ENCODE results near the gene FHIT.

Gene FHIT

GRCh38 chr3:60424942-60425341 lies 826.3 kb downstream of the FHIT start:
- Histone ChIP-seq H2AFZ (ENCODE audit: low read length, unreplicated experiment) (no peak overlapping the region), H3K27me3 (ENCODE audit: insufficient read depth, low read length) (no peaks in the 10 kb centered on the region), H3K36me3 (ENCODE audit: insufficient read depth, low read length) (no peaks in the 10 kb centered on the region), H3K4me3 (ENCODE audit: low read depth, low read length) (no peak overlapping the region), H3K4me1 (ENCODE audit: control insufficient read depth, insufficient read depth, low read length, unreplicated experiment) (no peaks in the 10 kb centered on the region), H3K79me2 (ENCODE audit: control insufficient read depth, insufficient read depth, low read length, unreplicated experiment) (no peaks in the 10 kb centered on the region), H3K27ac (ENCODE audit: low read depth, low read length) (no peak overlapping the region)

- Histone ChIP-seq H3K36me3 (ENCODE audit: insufficient read depth, low read length) (no peaks in the 10 kb centered on the region), H3K27me3 (ENCODE audit: insufficient read depth, low read length) (no peaks in the 10 kb centered on the region), H3K4me3 (ENCODE audit: low read depth, low read length) (no peak overlapping the region), H2AFZ (ENCODE audit: low read length, unreplicated experiment) (no peak overlapping the region), H3K27ac (ENCODE audit: low read depth, low read length) (no peak overlapping the region), H3K79me2 (ENCODE audit: control insufficient read depth, insufficient read depth, low read length, unreplicated experiment) (no peaks in the 10 kb centered on the region), H3K4me1 (ENCODE audit: control insufficient read depth, insufficient read depth, low read length, unreplicated experiment) (no peaks in the 10 kb centered on the region)
These were observed 827.2 kb downstream of the FHIT start for GRCh38 chr3:60424034-60424433.

- H3K27ac ChIP-seq (ENCODE audit: low read depth, low read length): no peak overlapping the region
- H3K4me3 ChIP-seq (ENCODE audit: low read depth, low read length): no peak overlapping the region
- no peaks in the 10 kb centered on the region for H3K36me3 ChIP-seq (ENCODE audit: insufficient read depth, low read length)
- no peaks in the 10 kb centered on the region for H3K79me2 ChIP-seq (ENCODE audit: control insufficient read depth, insufficient read depth, low read length, unreplicated experiment)
- H3K4me1 ChIP-seq (ENCODE audit: control insufficient read depth, insufficient read depth, low read length, unreplicated experiment): no peaks in the 10 kb centered on the region
- H3K27me3 ChIP-seq (ENCODE audit: insufficient read depth, low read length): no peaks in the 10 kb centered on the region
- H2AFZ ChIP-seq (ENCODE audit: low read length, unreplicated experiment): no peak overlapping the region
These were observed 827.7 kb downstream of the FHIT start for GRCh38 chr3:60423556-60423955.

- H3K79me2 ChIP-seq (ENCODE audit: control insufficient read depth, insufficient read depth, low read length, unreplicated experiment): no peaks in the 10 kb centered on the region
- H3K36me3 ChIP-seq (ENCODE audit: insufficient read depth, low read length): no peaks in the 10 kb centered on the region
- no peaks in the 10 kb centered on the region for H3K4me1 ChIP-seq (ENCODE audit: control insufficient read depth, insufficient read depth, low read length, unreplicated experiment)
- H3K27ac ChIP-seq (ENCODE audit: low read depth, low read length): no peak overlapping the region
- no peak overlapping the region for H2AFZ ChIP-seq (ENCODE audit: low read length, unreplicated experiment)
- no peaks in the 10 kb centered on the region for H3K27me3 ChIP-seq (ENCODE audit: insufficient read depth, low read length)
- no peak overlapping the region for H3K4me3 ChIP-seq (ENCODE audit: low read depth, low read length)
These were observed 829.4 kb downstream of the FHIT start for GRCh38 chr3:60421749-60422446.

GRCh38 chr3:60417576-60417975 lies 833.7 kb downstream of the FHIT start:
- Histone ChIP-seq H3K4me1 (ENCODE audit: control insufficient read depth, insufficient read depth, low read length, unreplicated experiment) (no peaks in the 10 kb centered on the region), H2AFZ (ENCODE audit: low read length, unreplicated experiment) (no peak overlapping the region), H3K27me3 (ENCODE audit: insufficient read depth, low read length) (no peaks in the 10 kb centered on the region), H3K36me3 (ENCODE audit: insufficient read depth, low read length) (no peaks in the 10 kb centered on the region), H3K27ac (ENCODE audit: low read depth, low read length) (no peak overlapping the region), H3K4me3 (ENCODE audit: low read depth, low read length) (no peak overlapping the region), H3K79me2 (ENCODE audit: control insufficient read depth, insufficient read depth, low read length, unreplicated experiment) (no peaks in the 10 kb centered on the region)

GRCh38 chr3:60414011-60414410 lies 837.2 kb downstream of the FHIT start:
- no peak overlapping the region for H3K4me3 ChIP-seq (ENCODE audit: low read depth, low read length)

GRCh38 chr3:60413551-60413950 lies 837.7 kb downstream of the FHIT start:
- no peak overlapping the region for H2AFZ ChIP-seq (ENCODE audit: low read length, unreplicated experiment)
- H3K4me1 ChIP-seq (ENCODE audit: control insufficient read depth, insufficient read depth, low read length, unreplicated experiment): no peaks in the 10 kb centered on the region
- H3K27ac ChIP-seq (ENCODE audit: low read depth, low read length): no peak overlapping the region
- H3K36me3 ChIP-seq (ENCODE audit: insufficient read depth, low read length): no peaks in the 10 kb centered on the region
- H3K79me2 ChIP-seq (ENCODE audit: control insufficient read depth, insufficient read depth, low read length, unreplicated experiment): no peaks in the 10 kb centered on the region
- no peaks in the 10 kb centered on the region for H3K27me3 ChIP-seq (ENCODE audit: insufficient read depth, low read length)
- no peak overlapping the region for H3K4me3 ChIP-seq (ENCODE audit: low read depth, low read length)

More at GRCh38 chr3:60414011-60414410, 837.2 kb downstream of the FHIT start:
- no peak overlapping the region for H3K27ac ChIP-seq (ENCODE audit: low read depth, low read length)
- no peaks in the 10 kb centered on the region for H3K4me1 ChIP-seq (ENCODE audit: control insufficient read depth, insufficient read depth, low read length, unreplicated experiment)
- H3K79me2 ChIP-seq (ENCODE audit: control insufficient read depth, insufficient read depth, low read length, unreplicated experiment): no peaks in the 10 kb centered on the region
- H2AFZ ChIP-seq (ENCODE audit: low read length, unreplicated experiment): no peak overlapping the region
- no peaks in the 10 kb centered on the region for H3K36me3 ChIP-seq (ENCODE audit: insufficient read depth, low read length)
- no peaks in the 10 kb centered on the region for H3K27me3 ChIP-seq (ENCODE audit: insufficient read depth, low read length)

GRCh38 chr3:60403866-60404265 lies 847.4 kb downstream of the FHIT start:
- Histone ChIP-seq H3K27ac (ENCODE audit: low read depth, low read length) (no peak overlapping the region), H3K4me1 (ENCODE audit: control insufficient read depth, insufficient read depth, low read length, unreplicated experiment) (no peaks in the 10 kb centered on the region), H2AFZ (ENCODE audit: low read length, unreplicated experiment) (no peak overlapping the region), H3K36me3 (ENCODE audit: insufficient read depth, low read length) (no peaks in the 10 kb centered on the region), H3K79me2 (ENCODE audit: control insufficient read depth, insufficient read depth, low read length, unreplicated experiment) (no peaks in the 10 kb centered on the region), H3K4me3 (ENCODE audit: low read depth, low read length) (no peak overlapping the region), H3K27me3 (ENCODE audit: insufficient read depth, low read length) (no peaks in the 10 kb centered on the region)

- H3K36me3 ChIP-seq (ENCODE audit: insufficient read depth, low read length): no peaks in the 10 kb centered on the region
- no peak overlapping the region for H3K4me3 ChIP-seq (ENCODE audit: low read depth, low read length)
- H3K27me3 ChIP-seq (ENCODE audit: insufficient read depth, low read length): no peaks in the 10 kb centered on the region
- no peaks in the 10 kb centered on the region for H3K79me2 ChIP-seq (ENCODE audit: control insufficient read depth, insufficient read depth, low read length, unreplicated experiment)
- no peak overlapping the region for H2AFZ ChIP-seq (ENCODE audit: low read length, unreplicated experiment)
- no peaks in the 10 kb centered on the region for H3K4me1 ChIP-seq (ENCODE audit: control insufficient read depth, insufficient read depth, low read length, unreplicated experiment)
- no peak overlapping the region for H3K27ac ChIP-seq (ENCODE audit: low read depth, low read length)
These were observed 848.3 kb downstream of the FHIT start for GRCh38 chr3:60402931-60403330.

GRCh38 chr3:60399861-60400845 lies 851.1 kb downstream of the FHIT start:
- Histone ChIP-seq H3K27ac (ENCODE audit: low read depth, low read length) (no peak overlapping the region), H3K36me3 (ENCODE audit: insufficient read depth, low read length) (no peaks in the 10 kb centered on the region), H3K79me2 (ENCODE audit: control insufficient read depth, insufficient read depth, low read length, unreplicated experiment) (no peaks in the 10 kb centered on the region), H3K4me3 (ENCODE audit: low read depth, low read length) (no peak overlapping the region), H2AFZ (ENCODE audit: low read length, unreplicated experiment) (no peak overlapping the region), H3K4me1 (ENCODE audit: control insufficient read depth, insufficient read depth, low read length, unreplicated experiment) (no peaks in the 10 kb centered on the region), H3K27me3 (ENCODE audit: insufficient read depth, low read length) (no peaks in the 10 kb centered on the region)

- no peaks in the 10 kb centered on the region for H3K79me2 ChIP-seq (ENCODE audit: control insufficient read depth, insufficient read depth, low read length, unreplicated experiment)
- no peak overlapping the region for H3K27ac ChIP-seq (ENCODE audit: low read depth, low read length)
- H3K36me3 ChIP-seq (ENCODE audit: insufficient read depth, low read length): no peaks in the 10 kb centered on the region
- no peak overlapping the region for H3K4me3 ChIP-seq (ENCODE audit: low read depth, low read length)
- H2AFZ ChIP-seq (ENCODE audit: low read length, unreplicated experiment): no peak overlapping the region
- no peaks in the 10 kb centered on the region for H3K4me1 ChIP-seq (ENCODE audit: control insufficient read depth, insufficient read depth, low read length, unreplicated experiment)
- H3K27me3 ChIP-seq (ENCODE audit: insufficient read depth, low read length): no peaks in the 10 kb centered on the region
These were observed 852.0 kb downstream of the FHIT start for GRCh38 chr3:60399292-60399691.

Data from ACC112 (cell line).